HepG2 (cell line): ENCODE measurements around the gene CCT7. TPM values are rescaled to one million over a fixed set of nuclear protein-coding genes. Genes with fewer than 3 reads are reported as not detected.

Experiments used
- GLI4 ChIP-seq: sonication (generic); formaldehyde crosslinking; IDR thresholded peaks from 2 replicates; pipeline ENCODE4 v1.5.1; 2020; ENCODE audit warnings: missing genetic modification reagents, mild to moderate bottlenecking, moderate library complexity, borderline replicate concordance
- GTF2F1 ChIP-seq: fragments of 150-350 bp; IDR thresholded peaks from 2 replicates; pipeline ENCODE4 v1.6.1; 2014; ENCODE audit warnings: low read length
- RERE ChIP-seq: IDR thresholded peaks from 2 replicates; pipeline ENCODE4 v1.6.1; 2016; ENCODE audit warnings: low read depth, missing genetic modification reagents, missing compliant biosample characterization
- REST ChIP-seq, 2 experiments: IDR thresholded peaks; 2 replicates each; pipeline ENCODE4 v1.6.1; 2011 to 2012; ENCODE audit warnings: low read length in 2 of 2, borderline replicate concordance in 1 of 2, low read depth in 1 of 2, mild to moderate bottlenecking in 1 of 2, moderate library complexity in 1 of 2
- SIX1 ChIP-seq: sonication (generic); formaldehyde crosslinking; IDR thresholded peaks from 2 replicates; pipeline ENCODE4 v1.4.0; 2020; ENCODE audit warnings: missing genetic modification reagents, borderline replicate concordance
- SMAD3 ChIP-seq: sonication (generic); formaldehyde crosslinking; IDR thresholded peaks from 2 replicates; pipeline ENCODE4 v1.4.0; 2020; ENCODE audit warnings: missing genetic modification reagents
- THAP8 ChIP-seq: sonication (generic); formaldehyde crosslinking; IDR thresholded peaks from 2 replicates; pipeline ENCODE4 v1.5.1; 2020; ENCODE audit warnings: missing genetic modification reagents, mild to moderate bottlenecking, borderline replicate concordance
- ZBTB34 ChIP-seq: sonication (generic); formaldehyde crosslinking; IDR thresholded peaks from 2 replicates; pipeline ENCODE4 v1.8.0; 2022; ENCODE audit warnings: mild to moderate bottlenecking, missing genetic modification reagents
- ZBTB43 ChIP-seq: sonication (generic); formaldehyde crosslinking; conservative IDR thresholded peaks from 2 replicates; pipeline ENCODE4 v1.4.0; 2020; ENCODE audit warnings: missing genetic modification reagents
- ZNF563 ChIP-seq: sonication (generic); formaldehyde crosslinking; IDR thresholded peaks from 2 replicates; pipeline ENCODE4 v1.8.0; 2022; ENCODE audit warnings: mild to moderate bottlenecking, moderate library complexity, missing genetic modification reagents
- ZNF564 ChIP-seq: sonication (generic); formaldehyde crosslinking; IDR thresholded peaks from 2 replicates; pipeline ENCODE4 v1.8.1; 2023; ENCODE audit warnings: mild to moderate bottlenecking, missing genetic modification reagents
- ZNF790 ChIP-seq: sonication (generic); formaldehyde crosslinking; IDR thresholded peaks from 2 replicates; pipeline ENCODE4 v1.8.0; 2022; ENCODE audit warnings: missing genetic modification reagents, mild to moderate bottlenecking, borderline replicate concordance
- polyA plus RNA-seq, 8 experiments: library from polyadenylated mRNA; depleted of rRNA in 3 of 8; stranded (reverse) in 7 of 8; unstranded in 1 of 8; fragments of >200 nt; fragmentation: Illumina TruSeq in 4 of 8; extraction: Trizol in 4 of 8; gene quantifications; 2 replicates each; pipeline versions ENCODE4 v1.2.1 to v1.2.3, GENCODE V29; 2011 to 2016; ENCODE audit warnings: low read depth in 4 of 8, missing spikeins in 1 of 8, mixed read lengths in 1 of 8; ENCODE audit not compliant: insufficient read depth in 1 of 8
- total RNA-seq, 5 experiments: library from RNA; depleted of rRNA; stranded (reverse); fragments of >200 nt; fragmentation: Illumina TruSeq; extraction: Trizol; gene quantifications; 2 replicates each; pipeline ENCODE4 v1.2.3, GENCODE V29; 2016; ENCODE audit warnings: low read depth in 1 of 5

Gene CCT7
- total and polyA plus RNA-seq, 2 of the 13 experiments (the other 11 are each of a cell fraction or from before 2014, with no cell fraction given) = 347 to 517 TPM

GRCh38 chr2:73290049-73290839 is 56.1 kb downstream of the CCT7 start (continued):
- peak; percentile 54; the same call in 1 of the 2 replicates for TF ChIP-seq SMAD3 (CRISPR knock-in tag)
- no peak for TF ChIP-seq ZNF790
- TF ChIP-seq SIX1 (CRISPR knock-in tag) = no peak
- TF ChIP-seq GLI4 (CRISPR knock-in tag) = no peak
- TF ChIP-seq RERE (CRISPR knock-in tag) = no peak
- TF ChIP-seq ZBTB43 (CRISPR knock-in tag) = no peak
- TF ChIP-seq THAP8 (CRISPR knock-in tag) = no peak
- no peak for TF ChIP-seq ZNF564
- TF ChIP-seq REST (IDR thresholded peaks at IDR 0.05; ENCODE audit: borderline replicate concordance in 1 of 2, low read depth in 1 of 2, low read length in 2 of 2) = peak; percentile 23 to 87
- TF ChIP-seq ZBTB34 (CRISPR knock-in tag) = no peak
- no peak for TF ChIP-seq GTF2F1
- TF ChIP-seq ZNF563 = no peak
